H9 (cell line): Measurements from ENCODE around the gene USP35. TPM values are rescaled to one million over a fixed set of nuclear protein-coding genes. Genes with fewer than 3 reads are reported as not detected.
A peak's percentile ranks its signal among the peaks of the same experiment; 100 is the strongest.

ENCODE experiments used
- DNase-seq: peaks from one replicate; pipeline ENCODE4 v3.0.0-alpha.2; 2017
- H2AFZ ChIP-seq: one replicate; pipeline ENCODE4 v1.6.1; 2013; ENCODE audit warnings: mild to moderate bottlenecking, low read length, control low read depth, moderate library complexity
- H2AK5ac ChIP-seq: 2 replicates; pipeline ENCODE4 v1.6.1; 2013; ENCODE audit warnings: low read length, control low read depth, mixed read lengths; ENCODE audit not compliant: insufficient read length
- H2BK120ac ChIP-seq: one replicate; pipeline ENCODE4 v1.6.1; 2013; ENCODE audit warnings: low read depth, mild to moderate bottlenecking, low read length, control low read depth, inconsistent platforms; ENCODE audit not compliant: poor library complexity, severe bottlenecking
- H2BK12ac ChIP-seq: 2 replicates; pipeline ENCODE4 v1.6.1; 2013; ENCODE audit warnings: low read length, control low read depth, mixed read lengths, low read depth; ENCODE audit not compliant: insufficient read length
- H2BK15ac ChIP-seq: 2 replicates; pipeline ENCODE4 v1.6.1; 2013; ENCODE audit warnings: low read depth, low read length, control low read depth
- H2BK20ac ChIP-seq: one replicate; pipeline ENCODE4 v1.6.1; 2013; ENCODE audit warnings: low read depth, mild to moderate bottlenecking, low read length, control low read depth, inconsistent platforms; ENCODE audit not compliant: poor library complexity, severe bottlenecking
- H2BK5ac ChIP-seq: 2 replicates; pipeline ENCODE4 v1.6.1; 2013; ENCODE audit warnings: low read length, control low read depth, mixed read lengths; ENCODE audit not compliant: insufficient read length
- H3K14ac ChIP-seq: 2 replicates; pipeline ENCODE4 v1.6.1; 2013; ENCODE audit warnings: low read length, control low read depth; ENCODE audit not compliant: insufficient read depth
- H3K18ac ChIP-seq: 2 replicates; pipeline ENCODE4 v1.6.1; 2013; ENCODE audit warnings: low read depth, mild to moderate bottlenecking, mixed read lengths, low read length, control low read depth; ENCODE audit not compliant: insufficient read length
- H3K23ac ChIP-seq: 2 replicates; pipeline ENCODE4 v1.6.1; 2013; ENCODE audit warnings: low read length, control low read depth, mixed read lengths, low read depth; ENCODE audit not compliant: insufficient read length
- H3K23me2 ChIP-seq: 2 replicates; pipeline ENCODE4 v1.6.1; 2013; ENCODE audit warnings: low read depth, mild to moderate bottlenecking, mixed read lengths, low read length, control low read depth; ENCODE audit not compliant: insufficient read length, poor library complexity, severe bottlenecking
- H3K27ac ChIP-seq: 2 replicates; pipeline ENCODE4 v1.5.1; 2013; ENCODE audit warnings: low read length, control low read depth, mixed read lengths, low read depth; ENCODE audit not compliant: insufficient read length
- H3K27me3 ChIP-seq: 2 replicates; pipeline ENCODE4 v1.6.1; 2013; ENCODE audit warnings: low read length, control low read depth, inconsistent platforms; ENCODE audit not compliant: insufficient read depth
- H3K4ac ChIP-seq: 2 replicates; pipeline ENCODE4 v1.6.1; 2013; ENCODE audit warnings: low read depth, mild to moderate bottlenecking, control low read depth, inconsistent platforms, low read length, moderate library complexity
- H3K4me1 ChIP-seq: 2 replicates; pipeline ENCODE4 v1.6.1; 2013; ENCODE audit warnings: low read length, control low read depth, inconsistent platforms; ENCODE audit not compliant: insufficient read depth
- H3K4me2 ChIP-seq: 2 replicates; pipeline ENCODE4 v1.6.1; 2013; ENCODE audit warnings: low read length, control low read depth, mixed read lengths; ENCODE audit not compliant: insufficient read length, insufficient read depth
- H3K56ac ChIP-seq: 2 replicates; pipeline ENCODE4 v1.6.1; 2013; ENCODE audit warnings: low read depth, mild to moderate bottlenecking, mixed read lengths, low read length, control low read depth; ENCODE audit not compliant: insufficient read length
- H3K79me1 ChIP-seq: 2 replicates; pipeline ENCODE4 v1.6.1; 2013; ENCODE audit warnings: low read depth, mild to moderate bottlenecking, moderate library complexity, low read length, control low read depth, inconsistent platforms; ENCODE audit not compliant: insufficient read depth, poor library complexity, severe bottlenecking
- H3K79me2 ChIP-seq: 2 replicates; pipeline ENCODE4 v1.6.1; 2013; ENCODE audit warnings: low read length, control low read depth, inconsistent platforms; ENCODE audit not compliant: insufficient read depth
- H3K9ac ChIP-seq: 2 replicates; pipeline ENCODE4 v1.6.1; 2013; ENCODE audit warnings: low read length, control low read depth, mixed read lengths; ENCODE audit not compliant: insufficient read length; ENCODE audit errors: extremely low read depth
- H3K9me3 ChIP-seq: one replicate; pipeline ENCODE4 v1.6.1; 2013; ENCODE audit warnings: low read depth, low read length, inconsistent platforms; ENCODE audit not compliant: control insufficient read depth
- H3T11ph ChIP-seq: one replicate; pipeline ENCODE4 v1.6.1; 2013; ENCODE audit warnings: mild to moderate bottlenecking, low read length, control low read depth, inconsistent platforms
- H4K20me1 ChIP-seq: one replicate; pipeline ENCODE4 v1.6.1; 2013; ENCODE audit not compliant: control insufficient read depth, insufficient read length, insufficient read depth
- H4K5ac ChIP-seq: 2 replicates; pipeline ENCODE4 v1.6.1; 2013; ENCODE audit warnings: low read depth, mild to moderate bottlenecking, mixed read lengths, low read length, control low read depth; ENCODE audit not compliant: insufficient read length
- H4K8ac ChIP-seq: replicated peaks from 2 replicates; pipeline ENCODE4 v1.6.1; 2013; ENCODE audit warnings: low read length, control low read depth, mixed read lengths, low read depth; ENCODE audit not compliant: insufficient read length
- H4K91ac ChIP-seq: 2 replicates; pipeline ENCODE4 v1.6.1; 2013; ENCODE audit warnings: low read depth, mild to moderate bottlenecking, moderate library complexity, mixed read lengths, low read length, control low read depth; ENCODE audit not compliant: insufficient read length
- H3K27ac Mint-ChIP-seq, 3 experiments: 2 replicates in 2 of 3; 3 replicates in 1 of 3; pipeline ENCODE4 v1.8.0; 2020 to 2021; ENCODE audit warnings: mixed read lengths in 3 of 3, mild to moderate bottlenecking in 1 of 3, moderate library complexity in 1 of 3
- H3K27me3 Mint-ChIP-seq: 2 replicates; pipeline ENCODE4 v1.8.0; 2021; ENCODE audit warnings: low read depth, mild to moderate bottlenecking, moderate library complexity, mixed read lengths
- H3K36me3 Mint-ChIP-seq, 3 experiments: 2 replicates in 2 of 3; 3 replicates in 1 of 3; pipeline ENCODE4 v1.8.0; 2020 to 2021; ENCODE audit warnings: low read depth in 3 of 3, mixed read lengths in 3 of 3; ENCODE audit not compliant: insufficient read depth in 1 of 3
- H3K4me1 Mint-ChIP-seq, 2 experiments: 2 replicates each; pipeline ENCODE4 v1.8.0; 2020; ENCODE audit warnings: mixed read lengths in 2 of 2
- H3K4me3 Mint-ChIP-seq, 2 experiments: 2 replicates in 1 of 2; 3 replicates in 1 of 2; pipeline ENCODE4 v1.8.0; 2020 to 2021; ENCODE audit warnings: mild to moderate bottlenecking in 2 of 2, mixed read lengths in 2 of 2, moderate library complexity in 1 of 2
- H3K9me3 Mint-ChIP-seq, 2 experiments: 2 replicates in 1 of 2; 3 replicates in 1 of 2; pipeline ENCODE4 v1.8.0; 2020; ENCODE audit warnings: mild to moderate bottlenecking in 2 of 2, mixed read lengths in 2 of 2, moderate library complexity in 1 of 2
- CTCF ChIP-seq: fragments of 200-600 bp; sonication (generic); conservative IDR thresholded peaks from 3 replicates; pipeline ENCODE4 v1.8.0; 2021; ENCODE audit warnings: antibody characterized with exemption, mild to moderate bottlenecking
- WGBS: extraction: QIAGEN DNeasy Blood & Tissue Kit; methylation state at CpG from one replicate; pipeline ENCODE4 v1.1.7; 2013; ENCODE audit warnings: missing lambda C conversion rate, low lambda C conversion rate, mixed read lengths; ENCODE audit not compliant: insufficient read length; ENCODE audit errors: extremely low coverage; 5-methylcytosine and 5-hydroxymethylcytosine counted together
- total RNA-seq: library from RNA; stranded (reverse); gene quantifications from 2 replicates; pipeline ENCODE4 v1.2.1, GENCODE V29; 2021

Gene USP35
- total RNA-seq, 1 experiment from 2014 or later, result 6.8 TPM

GRCh38 chr11:78193806-78194205, 5.1 kb downstream of the USP35 start:
- no peak overlapping the region for H3K4ac ChIP-seq
- Mint-ChIP-seq H3K9me3 (no peaks in the 10 kb centered on the region; a peak in 1 of 5 replicates), H3K36me3 (peaks cover 0 to 4% (median 0%) of the 10 kb centered on the region in 3 experiments; a peak in 2 of 7 replicates), H3K4me3 (no peak overlapping the region), H3K4me1 (peaks cover 8 to 12% of the 10 kb centered on the region in 2 experiments), H3K27me3 (no peaks in the 10 kb centered on the region), H3K27ac (peak overlapping the region in 1 of 3 experiments; percentile 49; a peak in 1 of 7 replicates)
- H4K91ac ChIP-seq, result no peak overlapping the region
- H3K18ac ChIP-seq, result no peak overlapping the region
- no peak overlapping the region for H3K4me2 ChIP-seq
- H4K20me1 ChIP-seq, result no peaks in the 10 kb centered on the region
- H3K79me2 ChIP-seq, result no peaks in the 10 kb centered on the region
- no peak for TF ChIP-seq CTCF
- H2AFZ ChIP-seq, result no peak overlapping the region
- H4K5ac ChIP-seq, result no peak overlapping the region
- no peak overlapping the region for H2BK15ac ChIP-seq
- H3K79me1 ChIP-seq, result no peaks in the 10 kb centered on the region
- H3K9ac ChIP-seq, result no peak overlapping the region
- H3K4me1 ChIP-seq, result no peaks in the 10 kb centered on the region
- H2AK5ac ChIP-seq, result no peak overlapping the region
- no peak overlapping the region for H2BK12ac ChIP-seq
- H3K14ac ChIP-seq, result no peak overlapping the region
- peaks cover 4% of the 10 kb centered on the region for H3K23me2 ChIP-seq
- H3T11ph ChIP-seq, result no peak overlapping the region
- H3K27ac ChIP-seq, result no peak overlapping the region
- H3K9me3 ChIP-seq, result no peaks in the 10 kb centered on the region
- H3K23ac ChIP-seq, result no peak overlapping the region
- H2BK120ac ChIP-seq, result no peak overlapping the region
- no peak overlapping the region for H2BK5ac ChIP-seq
- H4K8ac ChIP-seq, result no peak overlapping the region
- H2BK20ac ChIP-seq, result no peak overlapping the region
- no peak overlapping the region for H3K56ac ChIP-seq
- DNase-seq, result no peak
- H3K27me3 ChIP-seq, result no peaks in the 10 kb centered on the region
- no CpG with 5 or more reads among the region's 8 CpGs for WGBS
